ENCODE data around the gene CYP11A1. TPM values are rescaled to one million over a fixed set of nuclear protein-coding genes. Genes with fewer than 3 reads are reported as not detected.

CYP11A1 gene
- polyA plus RNA-seq, 1 donor from 2014 or later = not detected

DNA sequence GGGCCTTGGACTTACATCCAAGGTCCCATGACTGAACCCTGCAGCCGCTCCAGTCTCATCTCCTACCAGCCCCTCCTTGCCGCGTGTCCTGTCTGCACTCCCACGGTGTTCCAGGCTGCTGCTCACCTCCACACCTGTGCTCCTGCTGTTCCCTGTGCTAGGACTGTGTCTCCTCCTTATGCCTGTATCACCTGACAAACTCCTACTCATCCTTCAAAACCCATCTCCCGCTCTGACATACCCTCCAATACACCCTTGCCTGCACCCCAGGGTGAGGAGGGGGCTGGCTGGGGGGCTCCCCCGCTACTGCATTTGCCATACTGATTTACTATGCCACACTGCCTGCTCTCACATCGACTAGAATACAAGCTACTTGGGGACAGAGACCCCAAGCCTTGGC is 53.6 kb downstream of the CYP11A1 start:
- Mint-ChIP-seq H3K36me3 (peaks cover 2% of the 10 kb centered on the region), H3K4me3 (no peak overlapping the region), H3K4me1 (peaks cover 4 to 21% (median 20%) of the 10 kb centered on the region in 3 donors), H3K9me3 (no peaks in the 10 kb centered on the region), H3K27ac (no peak overlapping the region), H3K27me3 (peaks cover 2% of the 10 kb centered on the region)

DNA sequence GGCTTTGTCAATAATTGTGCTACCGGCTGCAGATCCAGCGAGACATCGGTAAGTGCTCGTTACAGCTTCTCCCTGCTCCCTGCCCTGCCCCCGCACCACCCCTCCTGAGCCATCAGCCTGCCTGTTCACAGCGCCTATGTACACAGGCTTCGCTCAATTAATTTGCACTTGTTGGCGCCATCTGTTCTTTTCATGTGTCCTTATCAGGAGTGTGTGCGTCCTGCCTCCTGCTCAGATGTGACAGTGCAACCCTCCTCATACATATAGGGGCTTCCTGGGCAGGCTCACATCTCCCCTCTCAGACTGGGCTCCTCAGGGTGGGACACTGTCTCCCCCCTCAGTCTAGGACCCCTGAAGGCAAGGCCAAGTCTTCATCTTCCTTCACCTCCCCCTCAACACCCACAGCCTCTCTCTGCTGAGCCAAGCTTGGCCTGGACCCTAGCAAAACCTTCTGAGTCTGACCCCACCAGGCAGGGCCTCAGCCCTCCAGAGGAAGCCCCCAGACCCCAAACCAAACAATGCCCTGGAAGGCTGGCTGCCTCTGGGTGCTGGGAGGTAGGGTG is 54.9 kb downstream of the CYP11A1 start:
- Mint-ChIP-seq H3K9me3 (no peaks in the 10 kb centered on the region), H3K4me3 (no peak overlapping the region), H3K36me3 (peaks cover 2% of the 10 kb centered on the region), H3K27ac (no peak overlapping the region), H3K4me1 (peaks cover 0 to 19% (median 9%) of the 10 kb centered on the region in 3 donors), H3K27me3 (peaks cover 4% of the 10 kb centered on the region)

DNA sequence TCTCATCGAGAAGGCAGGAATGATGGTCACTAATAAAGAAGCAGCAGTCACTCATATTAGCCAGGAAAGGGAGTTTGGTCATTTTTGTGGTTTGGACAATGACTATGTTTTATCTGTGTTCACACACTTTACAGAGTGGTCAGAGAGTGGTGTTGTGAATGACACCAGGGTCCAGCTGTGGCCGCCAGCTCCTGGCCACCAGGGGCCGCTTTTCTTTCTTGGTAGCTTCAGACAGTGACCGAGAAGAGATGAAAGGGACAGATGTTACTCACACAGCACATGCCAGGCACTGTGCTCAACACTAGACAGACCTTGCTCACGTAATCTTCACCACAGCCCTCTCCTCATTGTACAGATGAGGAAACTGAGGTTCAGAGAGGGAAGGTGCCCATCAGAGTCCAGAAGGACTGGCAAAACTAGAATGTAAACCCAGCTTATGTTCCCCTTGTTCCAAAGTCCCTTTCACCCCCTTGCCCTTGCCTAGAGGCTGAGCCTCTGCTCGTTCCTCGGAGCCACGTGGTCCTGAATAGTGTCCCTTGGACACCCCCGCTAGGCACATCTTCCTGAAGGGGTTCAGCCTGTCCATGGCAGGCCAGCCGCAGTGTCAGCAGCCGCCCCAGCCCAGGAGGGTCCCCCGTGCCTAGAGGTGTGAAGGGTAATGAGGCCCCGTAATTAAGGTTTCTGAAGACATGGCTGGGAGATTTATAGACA is 55.6 kb downstream of the CYP11A1 start:
- Mint-ChIP-seq H3K4me1 (peaks cover 0 to 15% (median 5%) of the 10 kb centered on the region in 3 donors), H3K27ac (no peak overlapping the region), H3K4me3 (no peak overlapping the region), H3K9me3 (no peaks in the 10 kb centered on the region), H3K36me3 (peaks cover 2% of the 10 kb centered on the region), H3K27me3 (peaks cover 8% of the 10 kb centered on the region)

DNA sequence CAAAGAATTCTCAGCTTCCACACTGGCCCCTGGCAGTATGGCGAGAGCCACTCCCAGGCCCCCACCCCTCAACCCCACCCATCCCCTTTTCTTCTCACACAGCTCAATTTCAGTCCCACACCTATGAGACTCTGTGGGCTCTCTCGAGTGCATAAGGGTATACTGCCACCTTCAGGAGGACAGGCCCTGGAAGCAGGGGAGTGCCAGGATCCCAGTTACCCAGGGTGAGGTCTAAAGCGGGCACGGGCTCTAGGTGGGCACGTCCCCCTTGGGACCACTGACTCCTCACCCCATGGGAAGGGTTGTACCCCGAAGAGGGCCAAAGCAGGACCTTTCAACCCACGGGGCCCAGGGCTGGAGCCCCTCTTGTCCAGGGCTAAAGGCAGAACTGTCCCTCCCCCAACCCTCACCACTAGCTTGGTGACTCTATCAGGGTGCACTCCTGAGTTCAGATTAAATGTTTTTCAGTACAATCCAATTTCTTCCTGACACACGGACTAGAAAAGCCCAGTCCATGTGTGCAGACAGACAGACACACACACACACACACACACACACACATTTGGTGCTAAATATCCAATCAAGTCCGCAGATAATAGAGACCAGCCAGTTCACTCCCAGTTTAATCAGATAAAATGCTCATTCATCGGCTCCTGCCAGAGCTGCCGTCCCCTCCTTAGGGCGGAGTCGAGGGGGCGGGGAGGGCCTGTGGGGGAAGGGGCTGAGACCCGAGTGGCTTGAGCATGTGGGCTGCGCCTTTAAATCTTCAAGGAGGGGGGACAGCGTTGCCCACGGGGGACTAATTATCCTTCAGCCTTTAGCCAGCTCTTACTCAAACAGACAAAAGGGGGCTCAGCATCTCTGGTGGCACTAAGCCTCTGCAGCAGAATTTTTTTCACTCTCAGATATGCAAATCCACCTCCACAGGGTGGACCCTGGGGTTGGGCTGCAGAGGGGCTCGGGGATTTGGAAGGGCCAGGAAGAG is 59.3 kb downstream of the CYP11A1 start:
- Mint-ChIP-seq H3K4me3 (no peak overlapping the region), H3K27ac (no peak overlapping the region), H3K4me1 (peaks cover 0 to 2% (median 0%) of the 10 kb centered on the region in 3 donors), H3K36me3 (no peaks in the 10 kb centered on the region), H3K27me3 (peaks cover 19% of the 10 kb centered on the region), H3K9me3 (no peaks in the 10 kb centered on the region)

DNA sequence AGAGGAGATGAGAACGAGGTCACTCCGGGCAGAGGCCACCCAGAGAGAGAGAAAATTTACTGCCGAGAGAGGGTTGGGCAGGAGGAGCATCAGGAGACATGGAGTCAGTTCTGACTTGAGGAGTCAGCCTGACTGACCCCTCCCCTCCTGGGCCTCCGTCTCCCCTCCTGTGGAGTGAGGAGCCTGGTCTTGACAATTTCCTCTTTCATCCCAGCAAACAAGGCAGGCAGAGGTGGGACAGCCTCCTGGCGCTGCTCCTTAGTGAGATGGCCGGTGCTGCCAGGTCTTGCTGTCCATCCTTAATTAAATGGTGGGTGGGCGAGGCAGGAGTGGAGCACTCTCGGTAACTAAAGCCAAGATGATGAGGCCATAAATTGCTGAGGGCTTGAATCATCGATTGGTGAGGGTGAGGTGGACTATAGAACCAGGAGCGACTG is 60.6 kb downstream of the CYP11A1 start:
- Mint-ChIP-seq H3K4me1 (peaks cover 0 to 2% (median 0%) of the 10 kb centered on the region in 3 donors), H3K9me3 (peaks cover 0 to 2% (median 0%) of the 10 kb centered on the region in 3 donors), H3K4me3 (no peak overlapping the region), H3K36me3 (no peaks in the 10 kb centered on the region), H3K27ac (no peak overlapping the region), H3K27me3 (peaks cover 25% of the 10 kb centered on the region)

DNA sequence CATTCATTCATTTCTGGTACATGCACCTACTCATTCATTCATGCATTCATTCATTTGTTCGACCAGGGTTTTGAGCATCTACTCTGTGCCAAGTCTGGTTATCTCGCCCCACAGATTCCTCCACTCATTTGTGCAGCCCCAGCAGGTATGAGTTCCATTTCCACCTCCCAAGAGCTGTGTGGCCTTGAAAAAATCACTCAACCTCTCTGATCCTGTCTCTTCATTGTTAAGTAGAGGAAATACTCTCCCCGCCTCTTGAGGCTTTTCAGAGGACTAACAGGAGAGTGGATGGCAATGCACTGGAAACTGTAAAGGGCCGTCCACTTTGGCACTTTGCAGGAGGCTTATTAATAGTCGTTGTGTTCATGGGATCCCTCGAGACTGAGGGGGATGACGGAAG is 61.8 kb downstream of the CYP11A1 start:
- Mint-ChIP-seq H3K9me3 (peaks cover 0 to 2% (median 0%) of the 10 kb centered on the region in 3 donors), H3K36me3 (no peaks in the 10 kb centered on the region), H3K27ac (no peak overlapping the region), H3K4me1 (peaks cover 0 to 2% (median 0%) of the 10 kb centered on the region in 3 donors), H3K27me3 (peaks cover 34% of the 10 kb centered on the region), H3K4me3 (no peak overlapping the region)

DNA sequence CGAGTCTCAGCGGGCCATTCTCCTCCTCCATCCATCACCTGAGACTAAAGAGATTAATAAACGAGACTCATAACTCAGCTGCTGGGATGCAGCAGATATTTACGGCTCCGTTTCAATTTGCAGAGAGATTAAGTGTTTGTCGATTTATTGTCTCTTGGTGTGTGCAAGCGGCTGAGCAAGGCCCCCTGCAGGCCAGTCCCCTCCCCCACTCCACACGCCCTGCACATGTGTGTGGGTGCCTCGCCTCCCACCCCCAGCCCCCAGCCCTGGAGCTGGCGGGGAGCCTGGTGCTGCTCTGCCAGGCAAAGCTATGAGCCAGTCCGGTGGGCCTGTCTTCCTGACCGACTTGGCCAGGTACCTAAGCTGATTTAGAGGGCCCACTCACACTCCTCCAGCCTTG is 63.0 kb downstream of the CYP11A1 start:
- H3K4me1 Mint-ChIP-seq = peaks cover 0 to 2% (median 0%) of the 10 kb centered on the region in 3 donors
- H3K4me3 Mint-ChIP-seq = no peak overlapping the region
- peaks cover 40% of the 10 kb centered on the region for H3K27me3 Mint-ChIP-seq
- H3K36me3 Mint-ChIP-seq = no peaks in the 10 kb centered on the region
- H3K27ac Mint-ChIP-seq = no peak overlapping the region
- H3K9me3 Mint-ChIP-seq = peaks cover 0 to 2% (median 0%) of the 10 kb centered on the region in 3 donors

DNA sequence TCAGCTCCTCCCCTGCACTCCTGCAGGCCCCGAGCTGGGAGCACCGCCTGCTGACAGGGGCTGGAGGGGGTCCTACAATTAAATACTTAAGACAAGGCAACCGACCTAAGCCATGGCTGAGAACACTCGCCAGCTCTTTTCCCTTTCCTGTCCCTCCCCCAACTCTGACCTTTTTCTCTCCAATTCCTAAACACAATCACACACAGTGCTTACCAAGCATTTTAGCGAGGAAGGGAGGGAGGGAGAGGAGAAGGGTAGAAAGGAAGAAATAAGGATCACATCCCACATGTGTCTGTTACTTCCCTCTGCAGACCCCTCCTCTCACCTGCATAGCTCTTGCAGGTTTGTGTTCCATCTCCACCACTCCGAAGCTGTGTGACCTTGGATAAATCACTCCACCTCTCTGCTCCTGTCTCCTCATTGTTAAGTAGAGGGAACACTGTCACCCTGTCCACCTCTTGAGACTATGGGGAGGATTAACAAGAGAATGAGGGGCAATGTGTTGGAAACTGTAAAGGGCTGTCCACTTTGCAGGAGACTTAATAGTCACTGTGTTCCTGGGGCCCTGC is 63.6 kb downstream of the CYP11A1 start:
- H3K27ac Mint-ChIP-seq = no peak overlapping the region
- no peak overlapping the region for H3K4me3 Mint-ChIP-seq
- H3K36me3 Mint-ChIP-seq = no peaks in the 10 kb centered on the region
- H3K4me1 Mint-ChIP-seq = peaks cover 0 to 2% (median 0%) of the 10 kb centered on the region in 3 donors
- peaks cover 40% of the 10 kb centered on the region for H3K27me3 Mint-ChIP-seq
- H3K9me3 Mint-ChIP-seq = peaks cover 0 to 2% (median 0%) of the 10 kb centered on the region in 3 donors

DNA sequence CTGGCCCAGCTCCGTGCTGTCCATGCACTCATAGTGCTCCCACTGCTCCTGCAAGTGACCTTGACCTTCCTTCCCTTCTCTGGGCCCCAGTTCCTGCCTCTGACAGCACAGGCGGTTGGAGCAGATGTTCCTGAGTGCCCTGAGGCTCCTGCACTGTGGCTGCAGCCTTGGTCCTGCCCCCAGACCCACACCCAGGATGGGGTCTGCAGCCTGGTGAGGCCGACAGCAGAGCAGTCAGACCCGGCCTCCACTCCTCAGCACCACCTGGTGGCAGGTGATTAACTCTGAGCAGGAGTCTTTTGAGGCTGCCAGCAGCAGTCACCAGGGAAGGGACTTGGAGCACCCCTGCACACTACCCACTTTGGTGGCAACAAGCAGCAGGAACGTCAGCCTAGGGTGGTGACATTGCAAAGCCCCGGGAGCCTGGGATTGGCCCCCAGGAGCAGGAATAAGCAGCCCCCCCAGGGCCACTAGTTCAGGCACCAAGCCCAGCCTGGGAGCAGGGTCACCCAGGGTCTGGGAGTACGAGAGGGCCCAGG is 64.6 kb downstream of the CYP11A1 start:
- no peaks in the 10 kb centered on the region for H3K36me3 Mint-ChIP-seq
- H3K9me3 Mint-ChIP-seq = peaks cover 0 to 2% (median 0%) of the 10 kb centered on the region in 3 donors
- no peak overlapping the region for H3K4me3 Mint-ChIP-seq
- H3K27ac Mint-ChIP-seq = peak overlapping the region in 1 of 3 donors; percentile 73
- H3K27me3 Mint-ChIP-seq = peaks cover 42% of the 10 kb centered on the region
- H3K4me1 Mint-ChIP-seq = peaks cover 0 to 2% (median 0%) of the 10 kb centered on the region in 3 donors

DNA sequence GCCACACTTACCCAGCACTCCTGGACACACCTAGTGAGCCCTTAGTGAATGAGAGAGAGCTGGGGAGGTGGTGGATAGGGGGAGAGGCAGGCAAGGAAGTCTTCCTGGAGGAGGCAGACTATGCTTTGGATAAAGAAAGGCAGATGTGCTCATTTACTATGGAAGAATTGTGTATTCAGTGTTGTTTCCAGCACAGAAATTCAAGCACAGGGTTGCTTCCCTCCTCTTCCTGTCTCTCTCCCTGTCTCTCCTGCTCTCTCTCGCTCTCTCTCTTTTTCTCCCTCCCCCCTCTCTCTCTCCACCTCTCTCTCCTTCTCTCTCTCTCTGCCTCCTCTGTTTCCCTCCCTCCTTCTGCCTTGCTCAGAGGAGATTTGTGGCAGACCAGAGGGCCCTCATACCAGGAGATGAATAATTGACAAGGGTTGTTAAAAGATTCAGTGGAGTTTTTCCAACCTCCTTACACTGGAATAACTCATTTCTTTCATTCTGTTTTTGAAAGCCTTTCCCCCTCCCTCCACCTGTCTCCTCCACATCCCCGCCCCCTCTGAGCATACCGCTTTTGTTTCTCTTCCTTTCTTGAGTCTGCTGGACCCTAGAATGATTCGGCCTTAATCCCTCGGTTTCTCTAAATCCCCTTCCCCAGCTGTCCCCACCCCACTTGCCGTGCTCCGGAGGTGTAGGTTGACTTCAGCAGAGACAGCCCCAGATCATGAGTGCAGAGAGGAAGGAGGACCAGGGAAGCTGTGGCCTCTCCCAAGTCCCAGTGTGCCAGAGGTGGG is 65.7 kb downstream of the CYP11A1 start:
- Mint-ChIP-seq H3K4me1 (peaks cover 0 to 2% (median 0%) of the 10 kb centered on the region in 3 donors), H3K27me3 (peaks cover 35% of the 10 kb centered on the region), H3K4me3 (no peak overlapping the region), H3K36me3 (no peaks in the 10 kb centered on the region), H3K9me3 (peaks cover 0 to 2% (median 0%) of the 10 kb centered on the region in 3 donors), H3K27ac (no peak overlapping the region)

DNA sequence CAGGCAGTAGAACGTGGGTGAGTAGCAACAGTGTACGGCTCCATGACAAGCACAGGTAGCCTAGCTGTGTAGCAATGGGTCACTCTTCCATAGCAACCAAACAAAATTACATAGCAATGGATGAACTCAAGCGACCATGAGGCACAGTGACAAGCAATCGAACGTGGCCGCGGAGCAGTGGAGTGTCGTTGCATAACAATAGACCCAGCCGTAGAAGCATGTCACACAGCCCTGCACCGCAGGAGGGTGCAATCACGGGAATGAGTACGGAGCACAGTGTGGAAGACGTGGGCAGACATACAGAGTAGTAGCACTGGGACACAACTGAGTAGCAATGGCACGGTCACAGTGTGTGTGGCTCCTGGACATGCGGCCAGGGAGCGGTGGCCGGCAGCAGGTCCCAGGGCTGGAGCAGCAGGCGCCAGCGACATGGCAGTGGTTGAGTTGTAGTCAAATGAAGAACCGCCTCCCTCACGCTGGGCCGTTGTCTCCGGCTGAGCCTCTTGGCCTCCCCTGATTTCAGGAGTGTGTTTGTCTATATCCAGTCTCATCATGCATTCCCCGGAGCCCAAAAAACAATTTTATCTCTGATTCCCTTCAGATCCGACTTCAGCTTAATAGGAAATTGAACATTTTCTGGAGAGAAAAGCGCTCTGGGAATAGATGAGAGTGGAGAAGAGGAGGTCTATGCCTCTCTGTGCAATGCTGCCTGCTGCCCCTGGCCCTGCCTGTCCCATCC is 67.2 kb downstream of the CYP11A1 start:
- Mint-ChIP-seq H3K27ac (peak overlapping the region in 1 of 3 donors; percentile 43), H3K4me1 (peaks cover 0 to 2% (median 0%) of the 10 kb centered on the region in 3 donors), H3K4me3 (peak overlapping the region in 1 of 4 donors; percentile 47), H3K27me3 (peaks cover 30% of the 10 kb centered on the region), H3K9me3 (peaks cover 0 to 2% (median 0%) of the 10 kb centered on the region in 3 donors), H3K36me3 (no peaks in the 10 kb centered on the region)

DNA sequence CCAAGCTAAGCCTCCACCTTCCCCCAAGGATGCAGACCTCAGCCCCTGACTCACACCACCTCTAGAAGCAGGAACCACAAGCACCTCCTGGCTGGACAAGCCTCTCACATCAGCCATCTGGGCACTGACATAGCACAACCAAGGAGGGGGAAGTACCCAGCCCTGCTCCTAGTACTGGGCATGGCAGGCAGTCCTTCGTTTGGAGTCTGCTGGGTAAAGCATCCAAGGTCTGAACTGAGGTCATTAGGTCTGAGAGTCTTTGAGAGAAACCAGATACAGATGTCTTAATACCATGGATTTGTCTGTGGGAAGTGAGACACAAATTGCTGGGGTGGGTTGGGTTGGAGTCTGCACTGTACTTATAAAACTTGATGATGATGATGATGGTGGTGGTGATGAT is 69.6 kb downstream of the CYP11A1 start:
- H3K4me3 Mint-ChIP-seq = no peak overlapping the region
- no peaks in the 10 kb centered on the region for H3K36me3 Mint-ChIP-seq
- H3K9me3 Mint-ChIP-seq = peaks cover 0 to 4% (median 3%) of the 10 kb centered on the region in 3 donors
- H3K4me1 Mint-ChIP-seq = no peaks in the 10 kb centered on the region
- peaks cover 25% of the 10 kb centered on the region for H3K27me3 Mint-ChIP-seq
- no peak overlapping the region for H3K27ac Mint-ChIP-seq

DNA sequence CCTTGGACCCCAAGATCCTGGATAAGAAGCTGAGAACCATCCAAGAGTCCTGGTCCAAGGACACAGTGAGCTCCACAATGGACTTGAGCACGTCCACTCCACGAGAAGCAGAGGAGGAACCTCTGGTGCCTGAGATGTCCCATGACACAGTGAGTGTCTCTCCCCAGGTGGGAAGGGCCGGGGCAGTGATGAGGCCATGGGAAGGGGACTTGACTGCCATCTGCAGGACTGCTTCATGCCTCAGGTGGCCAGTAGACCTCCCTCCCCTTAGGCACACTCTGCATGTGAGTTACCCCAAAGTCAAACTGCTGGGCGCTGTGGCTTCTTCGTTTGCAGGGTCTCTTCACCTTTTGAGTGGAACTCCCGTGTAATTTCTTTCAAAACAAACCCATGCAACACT is 71.6 kb downstream of the CYP11A1 start:
- Mint-ChIP-seq H3K4me1 (no peaks in the 10 kb centered on the region), H3K9me3 (peaks cover 0 to 3% (median 2%) of the 10 kb centered on the region in 3 donors), H3K27me3 (peaks cover 17% of the 10 kb centered on the region), H3K27ac (no peak overlapping the region), H3K36me3 (no peaks in the 10 kb centered on the region), H3K4me3 (no peak overlapping the region)

Measured in IgD-negative memory B cell (primary cell).